ENCODE data around the gene ZNF780A. TPM values are rescaled to one million over a fixed set of nuclear protein-coding genes. Genes with fewer than 3 reads are reported as not detected.

The ZNF780A gene
- total RNA-seq (2021) = 15.9 and 17.5 TPM in 2 replicates
- Bru-seq, nascent RNA = percentile 77 among the genes with signal in this experiment
- percentile 95 among the genes with signal in this experiment for BruChase-seq, experiment 1, labeled RNA remaining after a 2-hour chase
- percentile 81 among the genes with signal in this experiment for BruChase-seq, experiment 2, labeled RNA remaining after a 6-hour chase
- long read RNA-seq, partial matches to known transcripts = 0 of 8 reads
- long read RNA-seq, other reads (novel, unspliced or antisense) = 4 of 8 reads

- peaks cover 8% of the 10 kb centered on the region for H3K9me3 ChIP-seq (ENCODE audit: low read depth, low read length, poor library complexity, severe bottlenecking)
- H3K4me1 ChIP-seq (ENCODE audit: insufficient read depth, low read length, poor library complexity, severe bottlenecking) = peaks cover 2% of the 10 kb centered on the region
- H3K36me3 ChIP-seq (ENCODE audit: insufficient read depth, low read length, poor library complexity, severe bottlenecking) = no peaks in the 10 kb centered on the region
- ChIA-PET POLR2A (ENCODE audit: low non-redundant PET) (interaction anchor here (0.6 kb wide), 1 partner anchor 68 kb away, joined by 3 read pairs; no protein-coding TSS in a partner anchor), CTCF (no interaction called here)
- intact Hi-C loops (cut with micrococcal nuclease; ENCODE audit: unreplicated experiment) = no loop called here
- H3K27ac ChIP-seq (ENCODE audit: low read depth, low read length, poor library complexity, severe bottlenecking) = peak within 1 kb of the TSS; percentile 87
- H3K27me3 ChIP-seq (replicated peaks; ENCODE audit: insufficient read depth, low read depth, low read length, poor library complexity) = no peaks in the 10 kb centered on the region
- TSS peak; percentile 47 for BruUV-seq (replicated peaks)
- peak within 1 kb of the TSS; percentile 74 for H3K4me3 ChIP-seq (ENCODE audit: low read depth, low read length, poor library complexity, severe bottlenecking)
- peak; percentile 80 for DNase-seq (ENCODE audit: low spot score)
- TF ChIP-seq CTCF (conservative IDR thresholded peaks at IDR 0.05; ENCODE audit: low read depth, low read length) = no peak
- TF ChIP-seq EZH2 (IDR thresholded peaks at IDR 0.05; ENCODE audit: borderline replicate concordance, low read depth, low read length, poor library complexity, severe bottlenecking) = no peak
Observed at GRCh38 chr19:40090241-40091204, at the start of gene ZNF780A. Gene ZNF780A, minus strand, starts transcription at chr19:40090943. Its CDS starts 6,190 bp downstream, at chr19:40084753.

GRCh38 chr19:40139533-40140287 is 49.0 kb upstream of the ZNF780A start:
- DNase-seq (ENCODE audit: low spot score) = peak; percentile 73
- ChIA-PET POLR2A (ENCODE audit: low non-redundant PET) (interaction anchor here (0.6 to 0.7 kb wide), 2 partner anchors 75 to 128 kb away, joined by 3 read pairs; no protein-coding TSS in a partner anchor), CTCF (interaction anchor here (0.6 to 2.5 kb wide), 7 partner anchors 26 to 591 kb away, joined by 3 to 21 read pairs (median 4); no protein-coding TSS in a partner anchor)
- intact Hi-C loops (cut with micrococcal nuclease; ENCODE audit: unreplicated experiment) = loop anchor here (1.0 to 10.0 kb wide), 5 partner anchors 26 to 1608 kb away; partner anchors contain the start of gene AKT2
- Histone ChIP-seq H3K4me1 (ENCODE audit: insufficient read depth, low read length, poor library complexity, severe bottlenecking) (peaks cover 24% of the 10 kb centered on the region), H3K9me3 (ENCODE audit: low read depth, low read length, poor library complexity, severe bottlenecking) (peaks cover 3% of the 10 kb centered on the region), H3K27ac (ENCODE audit: low read depth, low read length, poor library complexity, severe bottlenecking) (no peak overlapping the region), H3K4me3 (ENCODE audit: low read depth, low read length, poor library complexity, severe bottlenecking) (no peak overlapping the region), H3K36me3 (ENCODE audit: insufficient read depth, low read length, poor library complexity, severe bottlenecking) (no peaks in the 10 kb centered on the region), H3K27me3 (replicated peaks; ENCODE audit: insufficient read depth, low read depth, low read length, poor library complexity) (no peaks in the 10 kb centered on the region)
- no TSS peak for BruUV-seq (replicated peaks)
- TF ChIP-seq CTCF (conservative IDR thresholded peaks at IDR 0.05; ENCODE audit: low read depth, low read length) (peak; percentile 80), EZH2 (IDR thresholded peaks at IDR 0.05; ENCODE audit: borderline replicate concordance, low read depth, low read length, poor library complexity, severe bottlenecking) (no peak)

GRCh38 chr19:40136818-40137217 is 46.1 kb upstream of the ZNF780A start:
- POLR2A ChIA-PET (ENCODE audit: low non-redundant PET) = no interaction called here
- no peak for DNase-seq (ENCODE audit: low spot score)
- BruUV-seq (replicated peaks) = no TSS peak
- Histone ChIP-seq H3K27me3 (replicated peaks; ENCODE audit: insufficient read depth, low read depth, low read length, poor library complexity) (no peaks in the 10 kb centered on the region), H3K4me1 (ENCODE audit: insufficient read depth, low read length, poor library complexity, severe bottlenecking) (peaks cover 7% of the 10 kb centered on the region), H3K36me3 (ENCODE audit: insufficient read depth, low read length, poor library complexity, severe bottlenecking) (no peaks in the 10 kb centered on the region), H3K4me3 (ENCODE audit: low read depth, low read length, poor library complexity, severe bottlenecking) (no peak overlapping the region), H3K9me3 (ENCODE audit: low read depth, low read length, poor library complexity, severe bottlenecking) (peaks cover 3% of the 10 kb centered on the region), H3K27ac (ENCODE audit: low read depth, low read length, poor library complexity, severe bottlenecking) (no peak overlapping the region)
- no peak for TF ChIP-seq CTCF (conservative IDR thresholded peaks at IDR 0.05; ENCODE audit: low read depth, low read length)
- TF ChIP-seq EZH2 (IDR thresholded peaks at IDR 0.05; ENCODE audit: borderline replicate concordance, low read depth, low read length, poor library complexity, severe bottlenecking) = no peak
- intact Hi-C loops (cut with micrococcal nuclease; ENCODE audit: unreplicated experiment) = no loop called here
- CTCF ChIA-PET = no interaction called here

All from A673 (cell line).